ENCODE data around the gene OR4Q2. TPM values are rescaled to one million over a fixed set of nuclear protein-coding genes. Genes with fewer than 3 reads are reported as not detected.
"Not testable (repeated sequence)": the region's sequence is repeated elsewhere in the genome, so short reads cannot be mapped to it uniquely, and the experiment has no call there.

OR4Q2 gene
- total RNA-seq (not detected), polyA plus RNA-seq (not detected)
- long read RNA-seq, donor 1: 0 reads
- long read RNA-seq, donor 2: 0 reads
- long read RNA-seq, donor 3: 0 reads

DNA sequence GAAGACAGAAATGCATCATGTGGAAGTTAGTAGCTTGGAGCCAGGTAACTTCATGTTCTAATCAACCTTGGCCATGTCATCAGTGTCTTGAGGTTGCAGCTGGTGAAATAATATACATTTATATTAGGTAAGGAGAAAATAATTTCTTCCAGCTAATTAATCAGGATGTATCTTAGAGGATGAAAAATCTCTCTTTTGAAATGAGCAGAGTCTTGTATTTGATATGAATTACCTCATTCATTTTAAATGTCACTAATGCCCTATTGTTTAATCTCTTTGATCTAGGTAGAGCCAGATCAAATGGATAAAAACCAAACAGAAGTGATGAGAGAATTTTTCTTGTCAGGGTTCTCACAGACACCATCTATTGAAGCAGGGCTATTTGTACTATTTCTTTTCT is at the start of gene OR4Q2:
OR4Q2 (plus strand) TSS at position 301 of the 400 bp plus-strand sequence.
- H3K4me1 ChIP-seq: no peaks in the 10 kb centered on the region
- ATAC-seq: no peak

DNA sequence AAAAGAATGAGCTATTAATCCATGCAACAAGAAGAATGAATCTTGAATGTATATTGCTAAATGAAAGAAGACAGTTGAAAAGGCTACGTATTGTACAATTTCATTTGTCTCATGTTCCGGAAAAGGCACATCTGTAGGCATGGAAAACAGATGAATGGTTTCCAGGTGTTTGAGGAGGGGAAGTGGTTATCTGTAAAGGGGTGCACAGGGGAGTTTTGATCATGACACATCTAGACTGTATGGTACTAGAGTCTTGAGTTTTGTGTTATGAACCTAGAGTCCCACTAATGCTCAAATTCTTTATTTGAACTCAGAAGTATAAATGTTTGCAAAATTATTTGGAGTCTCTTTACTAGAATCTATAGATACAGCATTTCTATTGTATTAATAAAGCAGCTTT is 32.2 kb upstream of the OR4Q2 start:
- not testable (repeated sequence) for ATAC-seq, H3K27ac ChIP-seq
- 46 to 81% (median 61%) methylated on average over 2 of the region's 2 CpGs for WGBS, 4 donors

More for the DNA sequence above, at the start of gene OR4Q2:
- H3K4me3 ChIP-seq: no peak within 1 kb of the TSS
- no peak within 1 kb of the TSS for H3K27ac ChIP-seq
- H3K9me3 ChIP-seq: peaks cover 0 to 4% (median 0%) of the 10 kb centered on the region in 12 donors
- TF ChIP-seq CTCF (IDR thresholded peaks at IDR 0.05): no peak
- TF ChIP-seq POLR2A (IDR thresholded peaks at IDR 0.05): no peak
- DNase-seq: no peak
- no peaks in the 10 kb centered on the region for H3K36me3 ChIP-seq
- intact Hi-C loops (cut with DNase I): no loop called here
- no peaks in the 10 kb centered on the region for H3K27me3 ChIP-seq

DNA sequence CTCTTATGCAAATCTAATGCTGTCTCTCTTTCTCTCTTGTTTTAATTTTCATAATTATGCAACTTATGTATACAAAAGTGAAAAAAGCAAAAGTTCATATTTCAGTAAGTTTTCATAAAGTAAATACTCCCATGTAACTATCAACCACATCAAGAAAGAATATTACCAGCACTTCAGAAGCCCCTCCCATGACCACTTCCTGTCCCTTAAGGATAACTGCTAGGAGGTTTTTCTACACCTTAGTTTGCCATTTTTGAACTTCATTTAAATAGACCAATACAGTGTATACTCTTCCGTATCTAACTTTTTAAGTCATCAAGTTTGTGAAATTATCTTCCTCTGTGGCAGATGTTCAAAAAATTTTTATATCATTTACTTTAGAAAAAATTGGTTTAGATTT is 27.1 kb upstream of the OR4Q2 start:
- Histone ChIP-seq H3K36me3 (no peaks in the 10 kb centered on the region), H3K9me3 (no peaks in the 10 kb centered on the region), H3K27me3 (no peaks in the 10 kb centered on the region), H3K27ac (no peak overlapping the region), H3K4me1 (no peaks in the 10 kb centered on the region), H3K4me3 (no peak overlapping the region)
- DNase-seq: no peak
- WGBS, 4 donors: 61 to 65% (median 62%) methylated on average over 1 of the region's 1 CpG
- intact Hi-C loops (cut with DNase I): no loop called here
- TF ChIP-seq CTCF (IDR thresholded peaks at IDR 0.05) (no peak), POLR2A (IDR thresholded peaks at IDR 0.05) (no peak)
- no peak for ATAC-seq

More for the DNA sequence above, 32.2 kb upstream of the OR4Q2 start:
- DNase-seq; H3K4me1 ChIP-seq; H3K36me3 ChIP-seq; H3K9me3 ChIP-seq; intact Hi-C loops (cut with DNase I); H3K27me3 ChIP-seq; H3K4me3 ChIP-seq: not testable (repeated sequence)

DNA sequence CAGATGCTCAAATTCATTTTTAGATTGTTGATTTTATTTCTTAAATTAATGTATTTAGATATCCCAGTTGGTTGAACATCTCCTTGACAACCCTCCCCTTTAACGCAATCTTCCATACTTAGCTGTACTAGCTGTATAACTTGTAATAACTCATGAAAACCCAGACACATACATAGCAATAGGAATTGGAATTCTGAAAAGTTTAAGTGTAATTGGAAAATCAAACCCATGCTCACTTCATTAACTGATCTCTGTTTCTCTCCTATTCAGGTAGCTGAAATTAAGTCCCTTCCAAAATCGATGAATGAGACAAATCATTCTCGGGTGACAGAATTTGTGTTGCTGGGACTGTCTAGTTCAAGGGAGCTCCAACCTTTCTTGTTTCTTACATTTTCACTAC is 26.7 kb upstream of the OR4Q2 start, which contains the start of gene OR4K15:
OR4K15 (plus strand) TSS at position 301 of the 400 bp plus-strand sequence; CDS start at position 301, 0 bp downstream.
- Histone ChIP-seq H3K4me1 (no peaks in the 10 kb centered on the region), H3K27me3 (no peaks in the 10 kb centered on the region), H3K27ac (no peak within 1 kb of the TSS), H3K9me3 (no peaks in the 10 kb centered on the region), H3K4me3 (no peak within 1 kb of the TSS), H3K36me3 (no peaks in the 10 kb centered on the region)
- WGBS, 4 donors: 91 to 95% (median 93%) methylated on average over 3 of the region's 3 CpGs
- intact Hi-C loops (cut with DNase I): no loop called here
- DNase-seq (no peak), ATAC-seq (no peak)
- no peak for TF ChIP-seq CTCF (IDR thresholded peaks at IDR 0.05)
- no peak for TF ChIP-seq POLR2A (IDR thresholded peaks at IDR 0.05)

- Histone ChIP-seq H3K4me1 (no peaks in the 10 kb centered on the region), H3K4me3 (no peak overlapping the region), H3K27ac (no peak overlapping the region), H3K27me3 (no peaks in the 10 kb centered on the region), H3K9me3 (no peaks in the 10 kb centered on the region), H3K36me3 (no peaks in the 10 kb centered on the region)
- intact Hi-C loops (cut with DNase I): no loop called here
- no peak for DNase-seq
- 41 to 66% (median 62%) methylated on average over 2 of the region's 2 CpGs for WGBS, 4 donors
- TF ChIP-seq CTCF (IDR thresholded peaks at IDR 0.05): no peak
- no peak for TF ChIP-seq POLR2A (IDR thresholded peaks at IDR 0.05)
- ATAC-seq: no peak
Measured at GRCh38 chr14:19993438-19993837, 8.5 kb upstream of the OR4Q2 start.

Measured in heart left ventricle (tissue), 16 donors.